Colonic mucosa (tissue), 4 donors: Measurements from ENCODE around the gene KRT33B. TPM values are rescaled to one million over a fixed set of nuclear protein-coding genes. Genes with fewer than 3 reads are reported as not detected.

Source experiments
- DNase-seq: peaks from one replicate; pipeline ENCODE4 v3.0.0-alpha.2; 2020
- H3K27ac ChIP-seq: fragments of 200-600 bp; one replicate; pipeline ENCODE4 v1.8.0; 2021
- H3K27me3 ChIP-seq: fragments of 200-600 bp; one replicate; pipeline ENCODE4 v1.8.0; 2021
- H3K36me3 ChIP-seq: fragments of 200-600 bp; one replicate; pipeline ENCODE4 v1.8.0; 2021
- H3K4me1 ChIP-seq: fragments of 200-600 bp; one replicate; pipeline ENCODE4 v1.8.0; 2021; ENCODE audit warnings: mild to moderate bottlenecking
- H3K4me3 ChIP-seq: fragments of 200-600 bp; one replicate; pipeline ENCODE4 v1.8.0; 2021
- H3K9ac ChIP-seq, 2 donors: one replicate each; pipeline ENCODE4 v1.7.0; 2013; ENCODE audit warnings: control low read depth in 2 of 2, low read depth in 2 of 2, low read length in 2 of 2
- H3K9me3 ChIP-seq: fragments of 200-600 bp; one replicate; pipeline ENCODE4 v1.8.0; 2021
- intact Hi-C: fragments of 100-400 bp; cut with DNase I; formaldehyde crosslinking; loops from one replicate; pipeline ENCODE4 v1.14.1; 2022
- total RNA-seq, 2 donors: library from RNA; stranded (reverse); fragmentation: NEBNext Ultra II Directional in 1 of 2; extraction: Animal tissue kit (Norgen Biotek cat#: 25700) in 1 of 2; gene quantifications; one replicate each; pipeline ENCODE4 v1.2.1, GENCODE V29; 2021
- TF ChIP-seq, protein P1 (sequence below): fragments of 200-600 bp; IDR thresholded peaks from one replicate; pipeline ENCODE4 v1.8.0; 2022; ENCODE audit warnings: antibody characterized with exemption, mild to moderate bottlenecking
- donor health status: healthy.
- donor health status: DM: no; HTN: no; CAD: no.
- donor health status: DM: no; HTN: no; CAD: no.

Gene KRT33B
- total RNA-seq, 2 donors from 2014 or later, result not detected

- TF ChIP-seq, protein P1, sequence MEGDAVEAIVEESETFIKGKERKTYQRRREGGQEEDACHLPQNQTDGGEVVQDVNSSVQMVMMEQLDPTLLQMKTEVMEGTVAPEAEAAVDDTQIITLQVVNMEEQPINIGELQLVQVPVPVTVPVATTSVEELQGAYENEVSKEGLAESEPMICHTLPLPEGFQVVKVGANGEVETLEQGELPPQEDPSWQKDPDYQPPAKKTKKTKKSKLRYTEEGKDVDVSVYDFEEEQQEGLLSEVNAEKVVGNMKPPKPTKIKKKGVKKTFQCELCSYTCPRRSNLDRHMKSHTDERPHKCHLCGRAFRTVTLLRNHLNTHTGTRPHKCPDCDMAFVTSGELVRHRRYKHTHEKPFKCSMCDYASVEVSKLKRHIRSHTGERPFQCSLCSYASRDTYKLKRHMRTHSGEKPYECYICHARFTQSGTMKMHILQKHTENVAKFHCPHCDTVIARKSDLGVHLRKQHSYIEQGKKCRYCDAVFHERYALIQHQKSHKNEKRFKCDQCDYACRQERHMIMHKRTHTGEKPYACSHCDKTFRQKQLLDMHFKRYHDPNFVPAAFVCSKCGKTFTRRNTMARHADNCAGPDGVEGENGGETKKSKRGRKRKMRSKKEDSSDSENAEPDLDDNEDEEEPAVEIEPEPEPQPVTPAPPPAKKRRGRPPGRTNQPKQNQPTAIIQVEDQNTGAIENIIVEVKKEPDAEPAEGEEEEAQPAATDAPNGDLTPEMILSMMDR, result no peak
- no peaks in the 10 kb centered on the region for H3K36me3 ChIP-seq
- H3K4me3 ChIP-seq, result no peak overlapping the region
- no peaks in the 10 kb centered on the region for H3K4me1 ChIP-seq
- no peak for DNase-seq
- no peaks in the 10 kb centered on the region for H3K9me3 ChIP-seq
- no peak overlapping the region for H3K9ac ChIP-seq
- intact Hi-C loops, result no loop called here
- H3K27ac ChIP-seq, result no peak overlapping the region
- H3K27me3 ChIP-seq, result no peaks in the 10 kb centered on the region
Measured at GRCh38 chr17:41407226-41407625, 37.6 kb upstream of the KRT33B start.

DNA sequence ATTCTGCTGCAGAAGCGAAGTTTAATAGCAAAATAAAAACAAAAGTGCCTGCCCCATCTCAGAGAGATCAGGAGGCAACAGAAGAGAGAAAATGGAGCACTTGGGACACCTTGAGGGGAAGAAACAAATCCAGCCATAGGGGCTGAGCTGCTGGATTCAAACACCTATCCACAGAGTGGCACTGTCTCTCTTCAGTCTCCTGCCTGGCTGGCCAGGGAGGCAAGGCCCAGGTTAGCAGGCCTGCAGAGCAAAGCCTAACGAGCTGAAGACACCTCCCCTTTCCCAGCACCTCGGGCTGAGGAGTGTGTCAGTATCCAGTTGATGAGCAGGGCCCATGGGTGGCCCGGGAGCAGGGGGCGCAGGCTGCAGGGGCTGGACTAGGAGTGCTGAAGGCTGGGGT is 36.6 kb upstream of the KRT33B start:
- H3K9ac ChIP-seq, result no peak overlapping the region
- no peaks in the 10 kb centered on the region for H3K4me1 ChIP-seq
- no peak overlapping the region for H3K4me3 ChIP-seq
- TF ChIP-seq, protein P1, result no peak
- no peak for DNase-seq
- intact Hi-C loops, result no loop called here
- no peak overlapping the region for H3K27ac ChIP-seq
- H3K36me3 ChIP-seq, result no peaks in the 10 kb centered on the region
- no peaks in the 10 kb centered on the region for H3K27me3 ChIP-seq
- no peaks in the 10 kb centered on the region for H3K9me3 ChIP-seq

GRCh38 chr17:41404024-41404671 is 34.5 kb upstream of the KRT33B start:
- H3K4me1 ChIP-seq, result no peaks in the 10 kb centered on the region
- no peak overlapping the region for H3K4me3 ChIP-seq
- H3K9ac ChIP-seq, result no peak overlapping the region
- H3K36me3 ChIP-seq, result no peaks in the 10 kb centered on the region
- H3K27me3 ChIP-seq, result peaks cover 4% of the 10 kb centered on the region
- TF ChIP-seq, protein P1, result no peak
- DNase-seq, result no peak
- no peak overlapping the region for H3K27ac ChIP-seq
- H3K9me3 ChIP-seq, result no peaks in the 10 kb centered on the region
- intact Hi-C loops, result no loop called here

DNA sequence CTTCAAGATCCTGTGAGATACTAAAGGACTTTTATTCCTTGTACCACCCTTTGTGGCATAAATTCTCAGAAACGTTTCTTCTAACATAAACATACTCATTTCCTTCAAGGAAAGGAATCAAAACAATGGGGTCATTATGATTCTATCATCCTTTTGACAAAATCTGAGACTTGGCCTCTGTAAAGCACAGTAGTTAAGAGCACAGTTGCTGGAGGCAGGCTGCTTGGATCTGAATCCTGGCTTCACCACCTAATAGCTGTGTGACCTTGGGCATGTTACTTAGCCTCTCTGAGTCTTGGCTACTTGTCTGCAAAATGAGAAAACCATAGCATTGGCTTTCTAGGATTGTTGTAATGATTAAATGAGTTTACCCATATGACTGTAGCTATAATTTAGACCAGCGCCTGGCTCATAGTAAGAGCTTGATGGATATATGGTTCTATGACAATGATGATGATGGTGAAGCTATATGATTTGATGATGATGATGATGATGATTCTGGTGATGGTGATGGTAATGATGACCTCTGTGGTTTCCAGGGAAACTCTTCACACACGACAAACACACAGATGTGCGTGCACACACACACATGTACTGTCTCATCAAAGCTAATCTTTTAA is 33.9 kb upstream of the KRT33B start:
- no peak overlapping the region for H3K4me3 ChIP-seq
- no peak overlapping the region for H3K27ac ChIP-seq
- DNase-seq, result no peak
- intact Hi-C loops, result no loop called here
- no peaks in the 10 kb centered on the region for H3K36me3 ChIP-seq
- peaks cover 4% of the 10 kb centered on the region for H3K27me3 ChIP-seq
- TF ChIP-seq, protein P1, result no peak
- H3K4me1 ChIP-seq, result no peaks in the 10 kb centered on the region
- H3K9me3 ChIP-seq, result no peaks in the 10 kb centered on the region
- H3K9ac ChIP-seq, result no peak overlapping the region

GRCh38 chr17:41402161-41402560 is 32.5 kb upstream of the KRT33B start:
- intact Hi-C loops, result no loop called here

More at GRCh38 chr17:41402161-41402560, 32.5 kb upstream of the KRT33B start:
- TF ChIP-seq, protein P1, result no peak
- no peak for DNase-seq
- no peak overlapping the region for H3K9ac ChIP-seq
- H3K27ac ChIP-seq, result no peak overlapping the region
- H3K4me3 ChIP-seq, result no peak overlapping the region
- no peaks in the 10 kb centered on the region for H3K4me1 ChIP-seq
- H3K9me3 ChIP-seq, result no peaks in the 10 kb centered on the region
- H3K27me3 ChIP-seq, result peaks cover 4% of the 10 kb centered on the region
- no peaks in the 10 kb centered on the region for H3K36me3 ChIP-seq
